Middle frontal gyrus (tissue), 1 donor: ENCODE measurements around the gene CNOT1.

Experiments used
- DNase-seq: peaks from one replicate; pipeline ENCODE4 v3.0.0-alpha.2; 2015; ENCODE audit warnings: low spot score; ENCODE audit errors: extremely low spot score

CNOT1 gene

DNA sequence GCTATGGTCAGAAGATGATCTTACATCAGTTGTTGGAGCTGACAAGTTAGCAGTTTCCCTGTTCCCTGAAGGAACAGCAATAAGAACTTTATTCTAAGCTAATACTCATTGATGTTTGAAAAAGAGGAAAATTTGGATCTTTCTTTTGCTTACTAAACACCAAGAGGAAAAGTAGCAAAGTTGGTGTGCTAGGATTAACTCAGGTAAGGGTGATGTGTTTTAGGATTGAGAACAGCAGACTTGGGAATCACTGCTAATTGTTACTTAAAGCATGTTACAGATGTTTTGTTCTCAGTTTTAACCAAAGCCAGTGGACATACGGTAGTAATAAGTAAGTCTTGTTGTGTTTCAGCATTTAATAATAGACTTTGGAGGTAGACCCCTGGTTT, 110.7 kb downstream of the CNOT1 start:
- no peak for DNase-seq

DNA sequence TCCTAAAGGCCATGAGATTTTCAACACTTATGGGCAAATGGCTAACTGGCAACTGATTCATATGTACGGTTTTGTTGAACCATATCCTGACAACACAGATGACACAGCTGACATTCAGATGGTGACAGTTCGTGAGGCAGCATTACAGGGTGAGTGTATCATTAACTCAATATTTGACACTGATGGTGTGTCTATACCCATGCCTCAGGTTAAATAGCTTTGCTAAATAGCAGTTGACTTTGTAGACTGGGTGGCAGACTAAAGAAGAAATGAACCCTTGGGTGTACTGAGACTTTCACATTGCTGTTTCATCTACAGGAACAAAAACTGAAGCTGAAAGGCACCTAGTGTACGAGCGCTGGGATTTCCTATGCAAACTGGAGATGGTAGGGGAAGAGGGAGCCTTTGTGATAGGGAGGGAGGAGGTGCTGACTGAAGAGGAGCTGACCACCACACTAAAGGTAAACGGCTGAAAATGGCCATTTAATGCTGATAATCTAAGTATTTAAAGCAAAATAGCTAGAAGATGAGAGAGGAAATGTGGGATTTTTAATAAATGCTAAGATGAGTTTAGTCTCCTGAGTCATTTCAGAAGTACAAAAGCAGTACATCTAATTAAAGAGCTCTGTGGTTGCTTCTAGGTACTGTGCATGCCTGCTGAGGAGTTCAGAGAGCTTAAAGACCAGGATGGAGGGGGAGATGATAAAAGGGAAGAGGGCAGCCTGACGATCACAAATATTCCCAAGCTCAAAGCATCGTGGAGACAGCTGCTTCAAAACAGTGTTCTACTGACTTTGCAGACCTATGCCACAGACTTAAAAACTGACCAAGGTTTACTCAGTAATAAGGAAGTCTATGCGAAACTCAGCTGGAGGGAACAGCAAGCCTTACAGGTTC, 111.3 kb downstream of the CNOT1 start:
- no peak for DNase-seq

DNA sequence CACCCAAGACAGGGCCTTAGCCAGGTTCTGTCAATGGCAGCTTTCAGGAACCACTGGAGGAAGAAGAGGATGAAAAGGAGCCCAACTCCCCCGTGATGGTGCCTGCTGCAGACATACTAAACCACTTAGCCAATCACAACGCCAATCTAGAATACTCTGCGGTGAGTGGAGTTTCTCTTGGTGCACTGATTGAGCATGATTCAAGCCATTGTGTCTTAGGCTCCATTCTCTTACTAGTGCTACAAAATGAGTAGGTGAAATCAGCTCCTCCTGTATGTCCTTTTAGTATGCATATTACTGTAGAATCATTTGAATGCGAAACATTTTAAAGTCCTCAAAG, 112.9 kb downstream of the CNOT1 start:
- no peak for DNase-seq

DNA sequence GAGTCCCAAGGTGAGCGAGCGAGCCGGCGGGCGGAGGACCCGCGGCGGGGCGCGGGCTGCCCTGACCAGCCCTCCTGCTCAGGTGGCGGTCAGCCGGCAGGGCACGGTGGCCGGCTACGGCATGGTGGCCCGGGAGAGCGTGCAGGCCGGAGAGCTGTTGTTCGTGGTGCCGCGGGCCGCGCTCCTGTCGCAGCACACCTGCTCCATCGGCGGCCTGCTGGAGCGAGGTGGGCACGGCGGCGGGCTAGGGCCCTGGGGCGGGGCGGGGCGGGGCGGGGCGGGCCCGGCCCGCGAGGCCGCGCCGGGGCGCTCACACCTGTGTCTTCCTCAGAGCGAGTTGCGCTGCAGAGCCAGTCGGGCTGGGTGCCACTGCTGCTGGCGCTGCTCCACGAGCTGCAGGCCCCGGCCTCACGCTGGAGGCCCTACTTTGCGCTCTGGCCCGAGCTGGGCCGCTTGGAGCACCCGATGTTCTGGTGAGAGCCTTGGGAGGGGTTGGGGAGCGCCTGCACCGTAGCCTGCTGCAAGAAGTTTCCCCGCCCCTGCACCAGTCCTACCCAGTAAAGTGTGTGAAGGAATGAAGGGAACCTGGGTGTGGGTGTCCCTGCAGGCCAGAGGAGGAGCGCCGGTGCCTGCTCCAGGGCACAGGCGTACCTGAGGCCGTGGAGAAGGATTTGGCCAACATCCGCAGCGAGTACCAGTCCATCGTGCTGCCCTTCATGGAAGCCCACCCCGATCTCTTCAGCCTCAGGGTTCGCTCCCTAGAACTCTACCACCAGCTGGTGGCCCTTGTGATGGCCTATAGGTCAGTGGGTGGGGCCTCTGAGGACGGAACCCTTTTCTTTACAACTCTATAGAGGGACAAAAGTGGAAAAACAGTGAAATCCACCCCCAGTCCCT, 113.5 kb downstream of the CNOT1 start:
- DNase-seq = no peak

DNA sequence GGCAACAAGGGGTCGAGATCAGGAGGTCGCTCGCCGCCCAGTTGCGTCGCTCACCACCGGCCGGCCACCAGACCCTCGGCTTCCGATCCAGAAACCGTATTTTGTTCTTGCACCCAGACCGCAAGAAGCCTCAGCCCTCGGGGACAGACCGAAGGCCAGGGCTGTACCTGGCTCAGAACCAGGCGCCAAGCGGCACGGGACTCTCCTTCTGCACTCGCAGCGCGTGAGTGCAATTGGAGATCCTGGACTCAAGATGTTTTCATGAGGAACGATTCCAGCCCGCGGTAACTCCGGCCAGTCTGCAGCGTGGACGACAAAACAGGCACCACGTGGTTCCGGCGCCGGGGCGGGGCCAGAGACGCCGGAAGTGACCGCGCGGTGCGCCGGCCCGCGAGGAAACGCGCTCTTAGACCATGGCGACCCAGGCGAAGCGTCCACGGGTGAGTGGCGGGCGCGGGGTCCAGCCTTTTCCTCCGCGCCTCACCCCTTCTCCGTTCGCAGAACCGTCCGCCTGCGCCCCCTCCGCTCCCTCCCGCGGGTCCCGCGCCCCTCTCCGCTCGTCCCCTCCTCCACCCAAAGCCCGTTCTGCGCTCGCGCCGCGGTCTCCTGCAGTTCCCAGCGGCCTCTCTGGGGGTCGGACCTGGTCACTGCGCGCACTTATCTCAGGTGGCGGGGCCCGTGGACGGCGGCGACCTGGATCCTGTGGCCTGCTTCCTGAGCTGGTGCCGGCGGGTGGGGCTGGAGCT, 114.3 kb downstream of the CNOT1 start, which contains the start of gene SETD6:
SETD6 (plus strand) TSS at position 393 of the 746 bp plus-strand sequence; CDS start at position 414, 21 bp downstream.
- peak; percentile 75 for DNase-seq

DNA sequence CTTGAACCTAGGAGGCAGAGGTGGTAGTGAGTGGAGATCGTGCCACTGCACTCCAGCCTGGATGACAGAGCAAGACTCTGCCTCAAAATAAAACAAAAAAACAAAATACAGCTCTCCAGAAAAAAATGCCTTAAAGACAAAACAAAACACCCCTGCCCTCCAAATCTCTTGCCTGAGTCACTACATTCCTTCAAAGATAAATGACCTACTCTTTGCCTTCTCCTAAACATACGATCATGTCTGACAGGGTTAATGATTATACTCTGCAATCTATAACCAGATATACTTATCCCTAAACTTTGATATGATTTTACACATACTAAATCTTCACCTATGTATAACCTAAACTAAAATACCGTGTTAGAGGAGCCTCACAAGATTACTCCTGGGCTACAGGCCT, 115.8 kb downstream of the CNOT1 start:
- no peak for DNase-seq

DNA sequence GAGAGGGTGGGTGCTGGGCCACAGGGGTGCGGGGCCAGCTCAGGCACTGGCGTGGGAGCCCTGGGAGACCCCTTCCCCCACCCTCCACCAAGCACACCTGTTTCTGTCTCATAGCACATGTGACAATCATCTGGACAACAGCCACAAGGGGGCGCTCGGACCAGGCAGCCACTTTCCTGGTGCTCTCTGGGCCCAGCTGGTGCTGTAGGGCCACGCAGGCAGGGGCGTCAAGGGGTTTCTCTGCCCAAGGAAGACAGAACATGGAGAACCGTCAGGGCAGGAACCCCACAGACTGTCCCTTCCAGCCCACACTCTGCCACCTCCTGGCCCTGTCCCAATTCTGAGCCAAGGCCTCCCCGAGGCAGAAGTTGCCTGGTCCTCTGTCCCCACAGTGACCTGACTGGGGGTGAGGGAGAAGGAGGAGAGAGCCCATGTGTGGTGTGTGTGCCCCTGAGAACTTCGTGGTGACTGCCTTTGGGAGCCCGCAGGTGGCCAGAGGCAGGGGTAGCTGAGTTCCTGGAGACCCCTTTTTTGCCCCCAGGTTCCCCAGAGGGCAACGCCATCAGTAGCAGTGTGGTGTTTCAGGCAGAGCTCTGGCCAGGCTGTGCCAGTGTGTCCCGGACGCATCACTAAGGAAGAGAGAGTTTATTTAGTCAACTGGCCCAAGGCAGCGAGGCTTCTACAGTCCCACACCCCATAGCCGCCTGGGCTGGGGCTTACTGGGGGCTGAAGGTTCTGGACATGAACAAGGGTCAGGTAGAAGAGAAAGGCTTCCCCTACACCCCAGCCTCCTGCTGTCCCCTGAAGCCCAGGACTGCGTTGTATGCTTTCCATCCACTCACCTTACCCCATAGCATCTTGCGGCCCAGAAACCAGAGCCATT, 117.5 kb downstream of the CNOT1 start:
- no peak for DNase-seq

DNA sequence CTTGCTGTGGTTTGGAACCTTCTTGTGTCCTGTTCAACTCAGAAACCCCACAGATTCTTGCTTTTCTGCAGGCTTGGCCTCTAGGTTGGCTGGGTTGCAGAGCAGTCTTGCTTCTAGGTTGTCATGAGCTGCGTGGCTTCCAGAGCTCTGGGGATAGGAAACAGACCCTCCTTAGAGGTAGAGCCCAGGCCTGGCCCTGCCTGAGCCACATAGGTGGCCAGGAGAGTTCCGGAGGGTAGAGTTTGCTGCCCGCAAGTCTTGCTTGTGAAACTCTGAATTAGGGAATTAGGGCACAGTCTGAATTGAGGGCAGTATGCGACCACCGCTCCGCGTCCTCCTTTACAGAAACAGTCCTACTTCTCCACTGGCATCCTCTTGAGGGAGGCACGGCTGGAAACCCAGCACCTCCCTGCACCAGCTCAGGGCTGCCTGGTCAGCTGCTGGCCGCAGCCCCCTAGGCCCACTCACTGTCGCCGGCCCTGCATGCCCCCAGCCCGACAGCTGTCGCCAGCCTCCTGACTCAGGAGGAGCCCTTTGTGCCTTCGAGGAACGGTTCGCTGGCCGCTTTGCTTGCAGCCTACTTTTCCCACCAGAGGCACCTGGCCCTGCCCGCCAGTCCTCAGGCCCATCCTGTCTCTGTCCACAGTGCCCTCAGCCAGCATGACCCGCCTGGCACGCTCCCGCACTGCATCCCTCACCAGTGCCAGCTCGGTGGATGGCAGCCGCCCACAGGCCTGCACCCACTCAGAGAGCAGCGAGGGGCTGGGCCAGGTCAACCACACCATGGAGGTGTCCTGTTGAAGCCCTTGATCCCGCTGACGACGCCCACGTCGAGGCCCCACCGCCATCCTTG, 118.6 kb downstream of the CNOT1 start:
- no peak for DNase-seq

DNA sequence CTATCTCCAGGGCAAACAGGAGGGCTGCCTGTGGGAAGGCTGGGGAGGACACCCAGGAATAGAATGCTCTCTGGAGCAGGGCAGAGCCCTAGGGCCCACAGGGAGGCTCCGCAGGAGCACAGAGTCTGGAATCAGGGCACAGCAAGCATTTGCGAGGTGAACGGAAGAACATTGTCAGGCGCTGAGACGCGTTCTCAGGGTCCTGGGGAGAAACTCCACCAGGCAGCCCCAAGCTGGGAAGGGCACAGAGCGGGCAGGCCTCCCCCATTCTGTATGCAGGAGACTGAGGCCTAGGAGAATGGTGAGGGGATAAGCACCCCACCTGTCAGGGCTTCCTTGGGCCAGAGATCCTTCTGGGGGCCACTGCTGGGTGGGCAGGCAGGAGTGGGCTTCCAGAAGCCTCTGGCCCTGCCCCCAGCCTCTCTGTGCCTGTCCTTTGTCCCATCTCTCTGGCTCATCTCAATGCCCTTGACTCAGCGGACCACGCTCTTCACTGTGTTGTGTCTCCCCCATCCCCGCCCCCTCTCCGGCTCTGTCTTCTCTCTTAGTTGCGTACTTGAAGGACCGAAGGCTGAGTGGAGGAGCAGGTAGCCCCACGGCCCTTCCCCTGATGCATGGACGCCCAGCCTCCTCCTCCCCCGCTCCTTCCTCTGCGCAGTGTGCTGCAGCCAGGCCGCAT, 119.4 kb downstream of the CNOT1 start:
- no peak for DNase-seq

DNA sequence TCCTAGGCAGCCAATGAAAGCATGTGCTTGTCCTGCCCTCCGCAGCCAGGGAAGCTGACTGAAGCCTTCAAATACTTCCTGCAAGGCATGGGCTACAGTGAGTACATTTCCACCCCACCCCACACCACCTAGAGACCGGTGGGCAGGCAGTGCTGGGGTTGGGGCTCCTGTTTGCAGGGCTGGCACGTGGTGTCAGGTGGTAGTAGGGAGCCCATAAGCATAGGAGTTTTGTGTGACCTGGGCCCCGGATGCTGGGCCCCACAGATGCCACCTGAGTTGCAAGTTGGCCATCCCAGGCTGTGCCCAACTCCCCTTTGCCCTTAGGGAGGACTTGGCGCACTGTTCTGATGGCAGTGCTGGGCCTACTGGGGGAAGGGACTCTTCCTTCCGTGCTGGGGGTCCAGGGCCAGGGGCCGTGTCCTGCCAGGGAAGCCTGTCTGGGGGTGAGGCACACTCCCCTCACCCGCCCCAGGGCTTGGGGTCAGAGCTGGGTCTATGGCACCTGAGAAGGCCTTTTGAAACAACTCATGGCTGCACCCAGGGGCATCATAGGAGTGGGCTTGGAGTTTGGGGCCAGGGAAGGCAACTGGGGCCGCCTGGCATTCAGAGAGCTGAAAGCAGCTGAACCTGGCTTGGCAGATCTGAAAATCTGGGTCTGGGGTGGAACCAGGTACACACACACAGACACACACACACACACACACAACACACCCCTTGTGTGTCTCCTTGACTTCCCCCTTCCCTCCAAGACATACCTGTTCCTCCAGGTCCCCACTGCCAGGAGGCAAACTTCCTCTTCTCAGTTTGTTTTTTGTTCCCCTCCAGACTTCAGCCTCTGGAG, 120.2 kb downstream of the CNOT1 start:
- no peak for DNase-seq

DNA sequence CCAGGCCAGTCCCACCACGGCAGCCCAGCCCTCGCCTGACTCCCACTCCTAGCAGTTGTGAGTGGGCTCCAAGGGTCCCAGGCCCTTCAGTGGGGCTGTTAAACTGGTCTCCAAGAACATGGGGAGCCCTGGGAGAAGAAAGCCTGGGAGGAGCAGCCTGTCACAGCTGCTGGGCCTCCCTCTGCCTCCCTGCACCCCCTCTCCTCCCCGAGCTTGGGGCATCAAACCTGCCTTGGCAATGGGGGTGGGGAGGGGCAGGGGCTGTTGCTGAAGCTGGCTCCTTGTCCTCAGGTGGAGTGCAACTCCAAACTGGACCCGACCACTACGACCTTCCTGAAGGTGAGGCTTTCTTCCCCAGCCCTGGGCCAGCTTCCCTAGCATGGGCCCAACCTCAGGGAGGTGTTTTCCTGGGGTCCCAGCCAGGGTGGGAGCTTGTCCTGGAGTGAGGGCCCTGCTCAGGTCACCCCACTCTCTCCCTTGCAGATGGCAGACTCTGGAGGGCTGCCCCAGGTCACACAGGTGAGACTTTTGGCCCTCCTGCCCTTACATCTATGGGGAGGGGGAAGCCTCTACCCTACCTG, 120.9 kb downstream of the CNOT1 start:
- no peak for DNase-seq

DNA sequence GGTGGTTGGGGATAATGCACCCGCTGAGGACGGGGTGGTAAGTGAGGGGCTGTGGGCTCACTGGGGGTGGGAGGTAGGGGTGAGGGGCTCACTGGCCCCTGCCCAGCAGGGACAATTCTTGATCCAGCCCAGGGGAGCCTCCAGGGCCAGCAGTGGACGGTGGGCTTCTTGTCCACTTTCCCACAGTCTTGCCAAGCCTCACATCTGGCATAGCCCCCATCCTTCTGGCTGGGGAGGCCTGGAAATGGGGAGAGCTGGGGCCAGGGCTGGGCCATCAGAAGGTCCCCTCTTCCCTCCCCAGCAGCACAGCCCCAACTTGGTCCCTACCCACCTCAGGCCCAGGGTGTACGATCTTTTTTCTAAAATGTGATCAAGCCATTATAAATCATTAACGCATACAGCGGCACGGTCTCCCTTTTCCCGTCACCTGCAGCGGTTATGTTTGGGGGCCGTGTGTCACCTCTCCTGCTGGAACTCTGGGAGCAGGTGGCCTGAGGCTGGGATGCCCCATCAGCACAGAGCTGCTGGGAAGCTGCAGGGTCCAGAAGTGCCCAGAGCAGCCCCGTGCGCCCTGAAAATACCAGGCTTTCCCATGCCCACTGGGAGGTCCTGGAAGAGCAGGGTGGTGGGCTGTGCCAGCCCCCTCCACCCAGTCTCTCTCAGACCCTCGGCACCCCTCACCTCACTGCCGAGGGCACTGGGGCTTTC, 121.5 kb downstream of the CNOT1 start:
- no peak for DNase-seq

DNA sequence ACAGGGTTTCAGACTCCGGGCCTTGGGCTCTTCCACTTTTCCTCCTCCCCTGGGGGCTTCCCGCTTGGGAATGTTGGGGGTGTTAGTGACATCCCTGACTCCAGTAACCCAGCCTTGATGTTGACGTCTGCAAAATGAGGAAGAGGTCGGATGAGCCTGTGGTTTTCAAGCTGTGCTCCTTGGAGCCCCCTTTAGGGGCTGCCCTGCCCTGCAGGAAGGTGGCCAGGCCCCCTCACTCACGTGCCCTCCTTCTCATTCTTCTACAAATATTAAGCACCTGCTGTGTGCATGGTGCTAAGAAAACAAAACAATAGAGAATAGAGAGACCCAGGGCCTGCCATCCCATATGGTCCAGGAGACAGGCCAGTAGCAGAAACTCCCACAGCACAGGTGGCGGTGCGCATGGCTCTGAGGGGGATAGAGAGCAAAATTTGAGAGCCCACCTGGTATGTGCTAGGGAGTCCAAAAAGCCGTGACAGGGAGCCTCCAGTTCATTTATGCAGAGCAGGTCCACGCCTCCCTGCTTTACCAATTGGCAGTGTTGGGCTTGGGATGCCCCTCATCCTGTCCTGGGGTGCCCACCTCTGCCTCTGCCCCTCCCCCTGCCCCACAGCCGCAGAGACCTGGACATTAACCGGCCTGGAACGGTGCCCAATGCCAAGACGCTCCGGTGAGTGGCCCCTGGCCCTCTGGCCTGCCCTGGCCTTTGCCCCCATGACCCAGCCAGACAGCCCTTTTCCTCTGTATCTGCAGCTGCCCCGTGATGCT, 122.2 kb downstream of the CNOT1 start:
- DNase-seq = no peak

DNA sequence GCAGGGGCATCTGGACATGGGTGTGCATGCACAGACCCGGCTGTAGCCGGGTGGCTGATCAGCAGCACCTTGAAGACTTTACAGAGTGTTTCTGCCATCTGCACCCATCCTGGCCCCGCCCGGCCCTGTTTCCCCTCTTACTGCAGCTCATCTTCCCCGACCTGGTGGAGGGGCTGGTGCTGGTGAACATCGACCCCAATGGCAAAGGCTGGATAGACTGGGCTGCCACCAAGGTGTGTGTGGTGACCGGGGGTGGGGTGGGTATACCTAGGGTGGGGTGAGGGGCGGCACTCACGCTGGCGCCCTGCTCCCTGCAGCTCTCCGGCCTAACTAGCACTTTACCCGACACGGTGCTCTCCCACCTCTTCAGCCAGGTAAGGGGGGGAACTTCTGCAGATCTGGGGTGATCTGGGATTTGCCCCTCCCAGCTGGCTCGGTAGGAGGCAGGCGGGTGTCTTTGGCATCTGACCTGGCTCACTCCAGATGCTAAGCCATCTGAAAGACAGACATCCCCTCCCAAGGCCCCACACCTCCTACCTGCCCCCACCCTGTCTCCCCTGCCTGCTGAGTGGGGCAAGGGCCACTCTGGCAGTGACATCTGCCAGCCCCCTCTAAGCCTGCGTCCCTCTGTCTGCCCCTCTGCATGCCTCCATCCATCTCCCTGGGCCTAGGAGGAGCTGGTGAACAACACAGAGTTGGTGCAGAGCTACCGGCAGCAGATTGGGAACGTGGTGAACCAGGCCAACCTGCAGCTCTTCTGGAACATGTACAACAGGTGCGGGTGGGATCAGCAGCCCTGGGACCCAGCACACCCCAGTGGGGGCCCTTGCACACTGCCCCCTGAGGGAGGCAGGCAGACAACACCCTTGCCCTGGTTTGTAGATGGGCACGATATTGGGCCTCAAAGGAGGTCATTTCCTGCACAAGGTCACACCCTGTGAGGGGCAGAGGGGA, 123.1 kb downstream of the CNOT1 start:
- no peak for DNase-seq
